CD14-positive monocyte (primary cell): ENCODE data around the gene ACSL1. TPM values are rescaled to one million over a fixed set of nuclear protein-coding genes. Genes with fewer than 3 reads are reported as not detected.

ENCODE experiments used
- DNase-seq, 3 donors: peaks; one replicate each; pipeline ENCODE4 v3.0.0-alpha.2; 2011 to 2022
- H2AFZ ChIP-seq: 2 replicates; pipeline ENCODE4 v1.6.0; 2012; ENCODE audit warnings: mild to moderate bottlenecking, low read depth, low read length, inconsistent platforms; ENCODE audit not compliant: insufficient read depth, poor library complexity, severe bottlenecking
- H3K27ac ChIP-seq, 2 donors: 1 replicate in 1 of 2; 2 replicates in 1 of 2; pipeline ENCODE4 v1.5.1; 2012 to 2013; ENCODE audit warnings: low read length in 2 of 2, control low read depth in 1 of 2, inconsistent platforms in 1 of 2, low read depth in 1 of 2, mild to moderate bottlenecking in 1 of 2
- H3K27me3 ChIP-seq, 2 donors: one replicate each; pipeline versions ENCODE4 v1.6.0 to v1.6.1; 2011 to 2013; ENCODE audit warnings: low read length in 2 of 2; ENCODE audit not compliant: control insufficient read depth in 2 of 2, insufficient read depth in 2 of 2
- H3K36me3 ChIP-seq, 2 donors: replicated peaks in 1 of 2; 1 replicate in 1 of 2; 2 replicates in 1 of 2; pipeline versions ENCODE4 v1.5.1 to v1.6.1; 2012 to 2013; ENCODE audit warnings: low read length in 2 of 2, control low read depth in 1 of 2, inconsistent platforms in 1 of 2, mild to moderate bottlenecking in 1 of 2; ENCODE audit not compliant: insufficient read depth in 2 of 2, control insufficient read depth in 1 of 2
- H3K4me1 ChIP-seq, 2 donors: 1 replicate in 1 of 2; 2 replicates in 1 of 2; pipeline versions ENCODE4 v1.5.1 to v1.6.1; 2012 to 2013; ENCODE audit warnings: low read length in 2 of 2, control low read depth in 1 of 2, inconsistent platforms in 1 of 2, mild to moderate bottlenecking in 1 of 2, moderate library complexity in 1 of 2; ENCODE audit not compliant: insufficient read depth in 2 of 2, control insufficient read depth in 1 of 2
- H3K4me2 ChIP-seq: replicated peaks from 2 replicates; pipeline ENCODE3; 2012; ENCODE audit warnings: low read length, moderate library complexity, mild to moderate bottlenecking; ENCODE audit not compliant: poor library complexity, severe bottlenecking; ENCODE audit errors: extremely low read depth
- H3K4me3 ChIP-seq, 3 experiments: fragments of 200-600 bp in 1 of 3; sonication (generic) in 1 of 3; replicated peaks in 1 of 3; 1 replicate in 2 of 3; 2 replicates in 1 of 3; pipeline ENCODE4 v1.5.1; 2011 to 2013; ENCODE audit warnings: low read length in 3 of 3, mild to moderate bottlenecking in 3 of 3, control low read depth in 2 of 3, low read depth in 2 of 3, inconsistent platforms in 1 of 3, moderate library complexity in 1 of 3
- H3K79me2 ChIP-seq: 2 replicates; pipeline ENCODE4 v1.6.0; 2012; ENCODE audit warnings: mild to moderate bottlenecking, control low read depth, inconsistent platforms, low read length, moderate library complexity; ENCODE audit not compliant: insufficient read depth
- H3K9ac ChIP-seq: 2 replicates; pipeline ENCODE4 v1.6.0; 2017; ENCODE audit warnings: low read length, mild to moderate bottlenecking; ENCODE audit not compliant: insufficient read depth, poor library complexity, severe bottlenecking
- H3K9me3 ChIP-seq, 2 donors: replicated peaks in 1 of 2; 1 replicate in 1 of 2; 2 replicates in 1 of 2; pipeline versions ENCODE4 v1.5.1 to v1.6.1; 2012 to 2013; ENCODE audit warnings: low read length in 2 of 2, control low read depth in 1 of 2; ENCODE audit not compliant: control insufficient read depth in 1 of 2, insufficient read depth in 1 of 2
- H4K20me1 ChIP-seq: 2 replicates; pipeline ENCODE4 v1.6.0; 2012; ENCODE audit warnings: mild to moderate bottlenecking, low read length, control low read depth, moderate library complexity; ENCODE audit not compliant: insufficient read depth
- H3K27ac Mint-ChIP-seq, 7 donors: one replicate each; pipeline ENCODE4 v1.8.0; 2020; ENCODE audit warnings: mild to moderate bottlenecking in 7 of 7, mixed read lengths in 7 of 7, moderate library complexity in 6 of 7, inconsistent platforms in 2 of 7
- H3K27me3 Mint-ChIP-seq, 3 donors: one replicate each; pipeline ENCODE4 v1.8.0; 2021 to 2022; ENCODE audit warnings: low read depth in 3 of 3, mild to moderate bottlenecking in 3 of 3, mixed read lengths in 3 of 3, moderate library complexity in 3 of 3, inconsistent platforms in 1 of 3
- H3K36me3 Mint-ChIP-seq, 2 donors: one replicate each; pipeline ENCODE4 v1.8.0; 2020; ENCODE audit warnings: mixed read lengths in 2 of 2, inconsistent platforms in 1 of 2, mild to moderate bottlenecking in 1 of 2
- H3K4me1 Mint-ChIP-seq: one replicate; pipeline ENCODE4 v1.8.0; 2020; ENCODE audit warnings: mild to moderate bottlenecking, mixed read lengths
- H3K4me3 Mint-ChIP-seq, 2 donors: one replicate each; pipeline ENCODE4 v1.8.0; 2020; ENCODE audit warnings: mild to moderate bottlenecking in 2 of 2, mixed read lengths in 2 of 2, moderate library complexity in 1 of 2
- H3K9me3 Mint-ChIP-seq, 7 donors: one replicate each; pipeline ENCODE4 v1.8.0; 2020 to 2022; ENCODE audit warnings: mixed read lengths in 7 of 7, mild to moderate bottlenecking in 6 of 7, moderate library complexity in 6 of 7, inconsistent platforms in 2 of 7
- WGBS: methylation state at CpG from one replicate; pipeline ENCODE4 v1.1.5; 2013; ENCODE audit warnings: missing lambda C conversion rate; ENCODE audit not compliant: insufficient coverage; 5-methylcytosine and 5-hydroxymethylcytosine counted together
- intact Hi-C, 2 donors: fragments of 100-400 bp; cut with micrococcal nuclease; formaldehyde crosslinking; loops; one replicate each; pipeline versions ENCODE4 v1.15.0 to v1.15.1; 2023
- polyA plus RNA-seq, 3 donors: library from polyadenylated mRNA; depleted of rRNA in 1 of 3; unstranded in 2 of 3; stranded (reverse) in 1 of 3; fragments of 300-500 nt in 2 of 3; fragments of >200 nt in 1 of 3; fragmentation: Illumina TruSeq in 2 of 3; gene quantifications; 1 replicate in 2 of 3; 2 replicates in 1 of 3; pipeline ENCODE4 v1.2.3, GENCODE V29; 2012 to 2021
- TF ChIP-seq, protein P1 (sequence below): fragments of 200-600 bp; IDR thresholded peaks from one replicate; pipeline ENCODE4 v1.8.0; 2022; ENCODE audit warnings: antibody characterized with exemption, mild to moderate bottlenecking

The ACSL1 gene
- polyA plus RNA-seq, 3 donors, result 72.4 to 115 (median 115) TPM

DNA sequence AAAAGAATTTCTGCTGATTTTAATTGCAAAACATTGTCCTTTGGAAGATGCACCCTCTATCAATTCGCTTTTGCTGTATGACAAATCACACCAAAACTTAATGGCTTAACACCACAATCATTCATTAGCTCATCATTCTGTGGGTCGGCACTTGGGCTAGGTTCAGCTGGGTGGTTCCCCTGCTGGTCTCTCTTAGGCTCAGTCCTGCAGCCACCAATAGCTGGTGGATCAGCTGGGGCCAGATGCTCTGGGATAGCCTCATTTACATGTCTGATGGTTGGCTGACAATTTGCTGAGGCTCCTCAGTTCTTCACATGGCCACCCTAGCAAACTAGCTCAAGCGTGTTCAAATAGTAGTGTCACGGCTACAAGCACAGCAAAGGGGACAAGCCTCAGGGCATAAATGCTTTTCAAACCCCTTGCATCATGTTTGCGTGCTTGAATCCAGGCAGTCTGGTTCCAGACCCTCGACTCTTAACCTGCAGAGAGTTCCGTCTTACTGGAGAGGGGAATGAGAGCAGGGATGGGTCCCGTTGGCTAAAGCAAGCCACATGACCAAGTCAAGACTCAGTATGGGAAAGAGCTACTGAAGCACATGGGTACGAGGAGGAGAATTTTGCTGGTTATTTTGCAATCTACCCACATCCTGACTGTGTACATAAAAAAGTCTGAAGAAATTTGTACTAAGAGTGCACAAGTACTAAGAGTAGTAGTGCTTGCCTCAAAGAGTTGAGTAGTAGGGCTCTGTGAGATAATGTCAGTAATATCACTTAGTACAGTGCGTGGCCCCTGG is 7.5 kb upstream of the ACSL1 start:
- TF ChIP-seq, protein P1, sequence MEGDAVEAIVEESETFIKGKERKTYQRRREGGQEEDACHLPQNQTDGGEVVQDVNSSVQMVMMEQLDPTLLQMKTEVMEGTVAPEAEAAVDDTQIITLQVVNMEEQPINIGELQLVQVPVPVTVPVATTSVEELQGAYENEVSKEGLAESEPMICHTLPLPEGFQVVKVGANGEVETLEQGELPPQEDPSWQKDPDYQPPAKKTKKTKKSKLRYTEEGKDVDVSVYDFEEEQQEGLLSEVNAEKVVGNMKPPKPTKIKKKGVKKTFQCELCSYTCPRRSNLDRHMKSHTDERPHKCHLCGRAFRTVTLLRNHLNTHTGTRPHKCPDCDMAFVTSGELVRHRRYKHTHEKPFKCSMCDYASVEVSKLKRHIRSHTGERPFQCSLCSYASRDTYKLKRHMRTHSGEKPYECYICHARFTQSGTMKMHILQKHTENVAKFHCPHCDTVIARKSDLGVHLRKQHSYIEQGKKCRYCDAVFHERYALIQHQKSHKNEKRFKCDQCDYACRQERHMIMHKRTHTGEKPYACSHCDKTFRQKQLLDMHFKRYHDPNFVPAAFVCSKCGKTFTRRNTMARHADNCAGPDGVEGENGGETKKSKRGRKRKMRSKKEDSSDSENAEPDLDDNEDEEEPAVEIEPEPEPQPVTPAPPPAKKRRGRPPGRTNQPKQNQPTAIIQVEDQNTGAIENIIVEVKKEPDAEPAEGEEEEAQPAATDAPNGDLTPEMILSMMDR, result no peak
- Histone ChIP-seq H3K79me2 (no peaks in the 10 kb centered on the region), H3K4me2 (peak overlapping the region; percentile 30), H3K4me1 (peaks cover 23 to 27% of the 10 kb centered on the region in 2 donors), H3K4me3 (no peak overlapping the region), H3K9ac (no peak overlapping the region), H2AFZ (peak overlapping the region; percentile 37), H3K9me3 (no peaks in the 10 kb centered on the region), H3K27ac (peak overlapping the region; percentile 17 to 64), H4K20me1 (no peaks in the 10 kb centered on the region), H3K36me3 (no peaks in the 10 kb centered on the region), H3K27me3 (no peaks in the 10 kb centered on the region)
- Mint-ChIP-seq H3K4me1 (peaks cover 11% of the 10 kb centered on the region), H3K27ac (no peak overlapping the region), H3K27me3 (no peaks in the 10 kb centered on the region), H3K9me3 (no peaks in the 10 kb centered on the region), H3K36me3 (no peaks in the 10 kb centered on the region), H3K4me3 (no peak overlapping the region)
- 54% methylated on average over 8 of the region's 10 CpGs for WGBS
- peak in 2 of 3 donors; percentile 69 to 75 for DNase-seq
- intact Hi-C loops, result no loop called here

DNA sequence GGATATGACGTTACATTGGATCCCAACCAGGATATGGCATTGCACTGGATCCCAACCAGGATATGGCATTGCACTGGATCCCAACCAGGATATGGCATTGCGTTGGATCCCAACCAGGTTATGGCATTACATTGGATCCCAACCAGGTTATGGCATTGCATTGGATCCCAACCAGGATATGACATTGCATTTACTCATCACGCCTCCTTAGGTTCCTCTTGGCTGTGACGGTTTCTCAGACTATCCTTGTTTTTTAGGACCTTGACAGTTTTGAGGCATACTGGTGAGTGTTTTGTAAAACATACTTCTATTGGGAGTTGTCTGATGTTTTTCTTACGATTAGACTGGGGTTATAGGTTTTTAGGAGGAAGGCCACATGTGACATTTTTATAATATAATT is 5.4 kb upstream of the ACSL1 start:
- Histone ChIP-seq H3K4me2 (no peak overlapping the region), H3K27me3 (no peaks in the 10 kb centered on the region), H3K9ac (no peak overlapping the region), H3K36me3 (no peaks in the 10 kb centered on the region), H3K27ac (no peak overlapping the region), H3K9me3 (no peaks in the 10 kb centered on the region), H4K20me1 (no peaks in the 10 kb centered on the region), H3K4me3 (no peak overlapping the region), H3K4me1 (peaks cover 37 to 41% of the 10 kb centered on the region in 2 donors), H3K79me2 (no peaks in the 10 kb centered on the region), H2AFZ (no peak overlapping the region)
- Mint-ChIP-seq H3K4me3 (no peak overlapping the region), H3K27ac (peak overlapping the region in 1 of 7 donors; percentile 16), H3K27me3 (peaks cover 0 to 3% (median 0%) of the 10 kb centered on the region in 3 donors), H3K36me3 (peaks cover 0 to 4% of the 10 kb centered on the region in 2 donors), H3K4me1 (peaks cover 25% of the 10 kb centered on the region), H3K9me3 (no peaks in the 10 kb centered on the region)
- intact Hi-C loops, result no loop called here
- WGBS, result 95% methylated on average over 2 of the region's 5 CpGs
- DNase-seq, result no peak
- TF ChIP-seq, protein P1, result no peak
